PC-9 (cell line): ENCODE measurements around the gene SKP2. TPM values are rescaled to one million over a fixed set of nuclear protein-coding genes. Genes with fewer than 3 reads are reported as not detected.
"Not testable (repeated sequence)": the region's sequence is repeated elsewhere in the genome, so short reads cannot be mapped to it uniquely, and the experiment has no call there.

Source experiments
- BruUV-seq: library from RNA; stranded (reverse); fragments of 400-500 nt; replicated peaks from 2 replicates; lab custom pipeline; 2021; lab: Mats Ljungman, UMichigan
- CTCF ChIA-PET: fragments of 300-600 bp; sonication (Branson Sonifier 250); formaldehyde crosslinking; loops from one replicate; lab custom pipeline; 2022; ENCODE audit warnings: antibody characterized with exemption; lab: Charles Lee
- POLR2A ChIA-PET: fragments of 300-600 bp; sonication (Branson Sonifier 250); formaldehyde crosslinking; loops from one replicate; lab custom pipeline; 2022; ENCODE audit warnings: antibody characterized with exemption; ENCODE audit not compliant: unreplicated experiment; lab: Charles Lee
- DNase-seq, 2 experiments: peaks; one replicate each; pipeline versions ENCODE4 v3.0.0 to v3.0.0-alpha.2; 2015 to 2022; ENCODE audit warnings: mixed read lengths in 1 of 2
- H2AFZ ChIP-seq: fragments of 200-600 bp; sonication (generic); 2 replicates; pipeline ENCODE4 v1.8.1; 2017; ENCODE audit warnings: antibody characterized with exemption
- H3F3A ChIP-seq: fragments of 200-600 bp; sonication (generic); 2 replicates; pipeline ENCODE4 v1.8.1; 2017; ENCODE audit warnings: antibody characterized with exemption, mild to moderate bottlenecking, low read depth; ENCODE audit not compliant: insufficient read depth
- H3K27ac ChIP-seq: fragments of 200-600 bp; sonication (generic); 2 replicates; pipeline ENCODE4 v1.6.1; 2016; ENCODE audit warnings: mixed run types
- H3K27me3 ChIP-seq: fragments of 200-600 bp; sonication (generic); 2 replicates; pipeline ENCODE4 v1.6.1; 2016; ENCODE audit warnings: low read depth, mixed run types; ENCODE audit not compliant: insufficient read depth
- H3K36me3 ChIP-seq: fragments of 200-600 bp; sonication (generic); 2 replicates; pipeline ENCODE4 v1.6.1; 2016; ENCODE audit warnings: low read depth, mixed run types
- H3K4me1 ChIP-seq: fragments of 200-600 bp; sonication (generic); replicated peaks from 2 replicates; pipeline ENCODE4 v1.6.1; 2016; ENCODE audit warnings: mixed run types; ENCODE audit not compliant: insufficient read depth
- H3K4me2 ChIP-seq: fragments of 200-600 bp; sonication (generic); 2 replicates; pipeline ENCODE4 v1.6.1; 2017; ENCODE audit warnings: mixed run types
- H3K4me3 ChIP-seq: fragments of 200-600 bp; sonication (generic); 2 replicates; pipeline ENCODE4 v1.6.1; 2016; ENCODE audit warnings: mixed run types
- H3K79me2 ChIP-seq: fragments of 200-600 bp; sonication (generic); 2 replicates; pipeline ENCODE4 v1.6.1; 2017; ENCODE audit warnings: low read depth, mixed run types
- H3K9me2 ChIP-seq: fragments of 200-600 bp; sonication (generic); 2 replicates; pipeline ENCODE4 v1.8.1; 2017; ENCODE audit warnings: mild to moderate bottlenecking; ENCODE audit not compliant: insufficient read depth
- H3K9me3 ChIP-seq: fragments of 200-600 bp; sonication (generic); 2 replicates; pipeline ENCODE4 v1.8.1; 2016; ENCODE audit warnings: low read depth; ENCODE audit not compliant: insufficient read depth
- H4K20me1 ChIP-seq: fragments of 200-600 bp; sonication (generic); 2 replicates; pipeline ENCODE4 v1.8.1; 2017; ENCODE audit not compliant: insufficient read depth
- CTCF ChIP-seq: fragments of 200-600 bp; sonication (generic); conservative IDR thresholded peaks from 2 replicates; pipeline ENCODE4 v1.6.1; 2017; ENCODE audit warnings: mixed run types, antibody characterized with exemption, mild to moderate bottlenecking, moderate library complexity
- EZH2 ChIP-seq: fragments of 200-600 bp; sonication (generic); IDR thresholded peaks from 2 replicates; pipeline ENCODE4 v1.8.0; 2017; ENCODE audit warnings: antibody characterized with exemption, low read depth
- intact Hi-C: fragments of 100-400 bp; cut with micrococcal nuclease; formaldehyde crosslinking; loops from one replicate; pipeline ENCODE4 v1.10.0; 2022; ENCODE audit not compliant: unreplicated experiment
- total RNA-seq: library from RNA; stranded (reverse); gene quantifications from 2 replicates; pipeline ENCODE4 v1.2.3, GENCODE V29; 2021

The SKP2 gene
- total RNA-seq, 1 experiment from 2014 or later = 153 TPM

DNA sequence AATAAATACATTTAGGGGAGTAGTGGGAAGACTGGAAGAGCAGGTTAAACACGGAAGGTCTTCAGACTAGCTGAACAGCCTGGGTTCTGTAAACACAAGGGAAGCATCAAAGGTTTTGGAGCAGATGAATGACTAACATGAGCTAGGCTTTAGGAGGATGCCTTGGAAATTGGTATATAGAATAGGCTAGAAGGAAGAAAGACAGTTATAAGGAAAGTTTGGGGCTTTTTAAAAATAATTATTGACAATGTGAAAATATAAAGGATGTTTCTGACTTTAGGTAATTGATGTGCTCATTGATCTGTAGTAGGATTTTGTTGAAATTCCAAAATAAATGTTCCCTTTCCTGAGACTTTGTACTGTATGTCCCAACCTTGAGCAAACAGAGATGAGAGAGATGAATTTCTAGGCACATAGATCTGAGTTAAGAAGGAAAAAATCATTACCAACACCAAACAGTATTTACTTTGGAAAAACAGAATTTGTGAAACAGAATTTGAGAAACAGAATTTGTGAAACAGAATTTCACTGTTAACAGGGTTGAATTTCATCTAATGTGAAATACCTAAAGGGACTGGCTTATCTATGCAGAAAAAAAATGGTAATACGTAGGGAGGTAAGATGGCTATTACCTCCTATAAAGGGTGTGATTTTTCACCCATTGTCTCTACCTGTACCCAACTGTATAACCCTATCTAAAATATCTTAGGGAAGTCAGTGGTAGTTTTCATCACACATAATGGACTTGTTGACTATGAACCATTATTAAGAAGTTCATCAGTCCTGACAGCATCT, 28.8 kb downstream of the SKP2 start:
- POLR2A ChIA-PET = no interaction called here
- no peaks in the 10 kb centered on the region for H3K9me3 ChIP-seq
- H3K4me2 ChIP-seq = no peak overlapping the region
- H3K27me3 ChIP-seq = no peaks in the 10 kb centered on the region
- H3K79me2 ChIP-seq = no peaks in the 10 kb centered on the region
- no peak overlapping the region for H2AFZ ChIP-seq
- peaks cover 7% of the 10 kb centered on the region; the same call in 1 of the 2 replicates for H3F3A ChIP-seq
- H3K9me2 ChIP-seq = no peaks in the 10 kb centered on the region
- DNase-seq = no peak
- intact Hi-C loops = no loop called here
- no peaks in the 10 kb centered on the region for H4K20me1 ChIP-seq
- no peak for TF ChIP-seq CTCF
- TF ChIP-seq EZH2 = no peak
- H3K4me1 ChIP-seq = no peaks in the 10 kb centered on the region
- H3K27ac ChIP-seq = no peak overlapping the region
- peaks cover 42% of the 10 kb centered on the region for H3K36me3 ChIP-seq
- no peak overlapping the region for H3K4me3 ChIP-seq
- CTCF ChIA-PET = no interaction called here
- BruUV-seq = no TSS peak

DNA sequence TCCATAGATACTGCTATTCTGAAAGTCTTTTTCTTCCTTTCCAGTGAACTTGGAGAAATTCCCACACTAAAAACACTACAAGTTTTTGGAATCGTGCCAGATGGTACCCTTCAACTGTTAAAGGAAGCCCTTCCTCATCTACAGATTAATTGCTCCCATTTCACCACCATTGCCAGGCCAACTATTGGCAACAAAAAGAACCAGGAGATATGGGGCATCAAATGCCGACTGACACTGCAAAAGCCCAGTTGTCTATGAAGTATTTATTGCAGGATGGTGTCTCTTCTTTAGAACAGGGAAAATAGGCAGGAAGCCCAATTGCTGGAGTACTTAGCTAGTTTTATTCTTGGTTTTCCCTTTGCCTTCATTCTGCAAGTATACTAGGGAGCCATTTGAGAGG, 29.9 kb downstream of the SKP2 start:
- H3K4me1 ChIP-seq = no peaks in the 10 kb centered on the region
- H3K27me3 ChIP-seq = no peaks in the 10 kb centered on the region
- POLR2A ChIA-PET = interaction anchor here (0.7 kb wide), 1 partner anchor 15 kb away, joined by 4 read pairs; no protein-coding TSS in a partner anchor
- CTCF ChIA-PET = no interaction called here
- H3K36me3 ChIP-seq = peaks cover 42% of the 10 kb centered on the region
- H3K4me2 ChIP-seq = no peak overlapping the region
- H4K20me1 ChIP-seq = no peaks in the 10 kb centered on the region
- H3K9me3 ChIP-seq = no peaks in the 10 kb centered on the region
- no peak for TF ChIP-seq EZH2
- TF ChIP-seq CTCF = no peak
- no peaks in the 10 kb centered on the region for H3K79me2 ChIP-seq
- DNase-seq = no peak
- no peak overlapping the region for H2AFZ ChIP-seq
- no peak overlapping the region for H3K27ac ChIP-seq
- intact Hi-C loops = no loop called here
- H3F3A ChIP-seq = peaks cover 7% of the 10 kb centered on the region; the same call in 1 of the 2 replicates
- H3K9me2 ChIP-seq = no peaks in the 10 kb centered on the region
- H3K4me3 ChIP-seq = no peak overlapping the region
- BruUV-seq = no TSS peak

GRCh38 chr5:36184408-36184807, 32.5 kb downstream of the SKP2 start:
- H3K9me2 ChIP-seq, H3K27ac ChIP-seq, CTCF ChIA-PET, H3K4me1 ChIP-seq, H3K4me2 ChIP-seq, BruUV-seq, H2AFZ ChIP-seq, intact Hi-C loops, DNase-seq, H3F3A ChIP-seq, POLR2A ChIA-PET, H3K9me3 ChIP-seq, H3K4me3 ChIP-seq, H4K20me1 ChIP-seq, H3K79me2 ChIP-seq, H3K27me3 ChIP-seq: not testable (repeated sequence)
- H3K36me3 ChIP-seq = peaks cover 20% of the 10 kb centered on the region
